Kidney (tissue), 14 donors: ENCODE data around the gene RPL7L1. TPM values are rescaled to one million over a fixed set of nuclear protein-coding genes. Genes with fewer than 3 reads are reported as not detected.

Experiments
- DNase-seq, 5 donors: peaks; one replicate each; pipeline ENCODE4 v3.0.0-alpha.2; 2013 to 2020
- FAIRE-seq: peaks from 2 replicates; lab custom pipeline; 2012; peaks lifted over from hg19 to GRCh38; lab: Jason Lieb, UNC
- H3K27ac ChIP-seq, 2 donors: one replicate each; pipeline ENCODE4 v1.7.0; 2013; ENCODE audit warnings: low read depth in 2 of 2, low read length in 2 of 2, inconsistent platforms in 1 of 2
- H3K27me3 ChIP-seq: one replicate; pipeline ENCODE4 v1.7.1; 2013; ENCODE audit warnings: low read length, inconsistent platforms; ENCODE audit not compliant: control insufficient read depth, insufficient read depth
- H3K36me3 ChIP-seq, 3 donors: one replicate each; pipeline versions ENCODE4 v1.7.0 to v1.7.1; 2013; ENCODE audit warnings: low read length in 3 of 3, control low read depth in 1 of 3, inconsistent platforms in 1 of 3; ENCODE audit not compliant: insufficient read depth in 3 of 3, control insufficient read depth in 2 of 3
- H3K4me1 ChIP-seq, 3 donors: one replicate each; pipeline versions ENCODE4 v1.7.0 to v1.7.1; 2013; ENCODE audit warnings: low read length in 3 of 3, inconsistent platforms in 1 of 3, low read depth in 1 of 3; ENCODE audit not compliant: control insufficient read depth in 2 of 3, insufficient read depth in 2 of 3
- H3K4me3 ChIP-seq, 3 donors: one replicate each; pipeline versions ENCODE4 v1.7.0 to v1.8.1; 2013; ENCODE audit warnings: low read length in 3 of 3, control low read depth in 1 of 3, inconsistent platforms in 1 of 3
- H3K9ac ChIP-seq, 3 donors: one replicate each; pipeline versions ENCODE4 v1.7.0 to v1.7.1; 2013; ENCODE audit warnings: low read length in 3 of 3, control low read depth in 1 of 3, inconsistent platforms in 1 of 3
- H3K9me3 ChIP-seq, 3 donors: one replicate each; pipeline versions ENCODE4 v1.7.0 to v1.7.1; 2013; ENCODE audit warnings: low read length in 3 of 3, control low read depth in 1 of 3, inconsistent platforms in 1 of 3; ENCODE audit not compliant: control insufficient read depth in 2 of 3, insufficient read depth in 1 of 3
- CTCF ChIP-seq: IDR thresholded peaks from 3 replicates; pipeline ENCODE4 v1.5.1; 2012; ENCODE audit warnings: mild to moderate bottlenecking, moderate library complexity, borderline replicate concordance; ENCODE audit not compliant: insufficient read depth; ENCODE audit errors: extremely low read depth
- intact Hi-C: fragments of 100-400 bp; cut with DNase I; formaldehyde crosslinking; loops from one replicate; pipeline ENCODE4 v1.11.1; 2022
- polyA plus RNA-seq: library from polyadenylated mRNA; stranded (reverse); fragments of 350-450 nt; fragmentation: Illumina TruSeq; extraction: RNeasy Lipid Tissue Mini Kit (QIAGEN cat#74804); gene quantifications from one replicate; pipeline ENCODE4 v1.2.3, GENCODE V29; 2014; ENCODE audit warnings: low read depth, low replicate concordance; ENCODE audit not compliant: insufficient read depth
- total RNA-seq: library from RNA; stranded (reverse); fragmentation: NEBNext Ultra II Directional; extraction: Animal tissue kit (Norgen Biotek cat#: 25700); gene quantifications from one replicate; pipeline ENCODE4 v1.2.1, GENCODE V29; 2021
- donor health status: control.
- donor health status: control.
- donor health status: control.
- donor health status: control.
- donor health status: control.
- donor health status: DM: yes; HTN: yes; CAD: no.
- donor health status: Normal renal cell carcinoma (clear cell type).

The RPL7L1 gene
- total and polyA plus RNA-seq, 2 donors from 2014 or later, result 47.0 to 80.7 TPM

GRCh38 chr6:42921801-42922200 is 42.4 kb downstream of the RPL7L1 start:
- Histone ChIP-seq H3K9me3 (no peaks in the 10 kb centered on the region), H3K9ac (no peak overlapping the region), H3K4me3 (no peak overlapping the region), H3K4me1 (peaks cover 0 to 4% (median 0%) of the 10 kb centered on the region in 3 donors), H3K27ac (no peak overlapping the region), H3K27me3 (no peaks in the 10 kb centered on the region), H3K36me3 (no peaks in the 10 kb centered on the region)
- intact Hi-C loops, result no loop called here
- DNase-seq (peak in 1 of 5 donors; percentile 3), FAIRE-seq (no peak)
- TF ChIP-seq CTCF, result no peak

- H3K4me3 ChIP-seq, result no peak overlapping the region
Observed at GRCh38 chr6:42923666-42924065, 44.2 kb downstream of the RPL7L1 start.

GRCh38 chr6:42925248-42925857 is 45.9 kb downstream of the RPL7L1 start:
- TF ChIP-seq CTCF, result no peak
- H3K36me3 ChIP-seq, result no peaks in the 10 kb centered on the region
- no peak overlapping the region for H3K4me3 ChIP-seq
- H3K27ac ChIP-seq, result no peak overlapping the region
- FAIRE-seq, result no peak
- peaks cover 0 to 8% (median 3%) of the 10 kb centered on the region in 3 donors for H3K4me1 ChIP-seq
- DNase-seq, result no peak
- intact Hi-C loops, result no loop called here
- H3K9me3 ChIP-seq, result no peaks in the 10 kb centered on the region
- no peaks in the 10 kb centered on the region for H3K27me3 ChIP-seq
- no peak overlapping the region for H3K9ac ChIP-seq

More at GRCh38 chr6:42923666-42924065, 44.2 kb downstream of the RPL7L1 start:
- no peak for FAIRE-seq
- no peak for TF ChIP-seq CTCF
- Histone ChIP-seq H3K4me1 (peaks cover 0 to 4% (median 0%) of the 10 kb centered on the region in 3 donors), H3K27ac (no peak overlapping the region), H3K36me3 (no peaks in the 10 kb centered on the region), H3K27me3 (no peaks in the 10 kb centered on the region), H3K9ac (no peak overlapping the region), H3K9me3 (no peaks in the 10 kb centered on the region)
- no peak for DNase-seq
- intact Hi-C loops, result no loop called here
